ENCODE data around the gene ZNF407.

ZNF407 gene

GRCh38 chr18:74582642-74583041, 15.0 kb upstream of the ZNF407 start:
- no peak for DNase-seq (ENCODE audit: low read depth, low spot score)
- H3K27ac ChIP-seq: no peak overlapping the region

- DNase-seq (ENCODE audit: low read depth, low spot score): no peak
- no peak overlapping the region for H3K27ac ChIP-seq
Observed at GRCh38 chr18:74587441-74587840, 10.2 kb upstream of the ZNF407 start.

GRCh38 chr18:74589021-74589420, 8.6 kb upstream of the ZNF407 start:
- no peak overlapping the region for H3K27ac ChIP-seq
- no peak for DNase-seq (ENCODE audit: low read depth, low spot score)

- DNase-seq (ENCODE audit: low read depth, low spot score): no peak
- no peak overlapping the region for H3K27ac ChIP-seq
Observed at GRCh38 chr18:74589811-74590210, 7.9 kb upstream of the ZNF407 start.

GRCh38 chr18:74590671-74591070, 7.0 kb upstream of the ZNF407 start:
- no peak for DNase-seq (ENCODE audit: low read depth, low spot score)
- H3K27ac ChIP-seq: no peak overlapping the region

- DNase-seq (ENCODE audit: low read depth, low spot score): no peak
- no peak overlapping the region for H3K27ac ChIP-seq
Observed at GRCh38 chr18:74595431-74595830, 2.2 kb upstream of the ZNF407 start.

GRCh38 chr18:74597034-74597661, 522 bp upstream of the ZNF407 start:
- DNase-seq (ENCODE audit: low read depth, low spot score): no peak
- peak overlapping the region; percentile 90 for H3K27ac ChIP-seq

GRCh38 chr18:74598350-74599001, 806 bp downstream of the ZNF407 start:
- peak overlapping the region; percentile 90 for H3K27ac ChIP-seq
- DNase-seq (ENCODE audit: low read depth, low spot score): no peak

- no peak for DNase-seq (ENCODE audit: low read depth, low spot score)
- no peak overlapping the region for H3K27ac ChIP-seq
Observed at GRCh38 chr18:74604361-74604760, 6.7 kb downstream of the ZNF407 start.

GRCh38 chr18:74604774-74605173, 7.1 kb downstream of the ZNF407 start:
- no peak for DNase-seq (ENCODE audit: low read depth, low spot score)
- H3K27ac ChIP-seq: no peak overlapping the region

- DNase-seq (ENCODE audit: low read depth, low spot score): no peak
- no peak overlapping the region for H3K27ac ChIP-seq
Observed at GRCh38 chr18:74608681-74609080, 11.0 kb downstream of the ZNF407 start.

- no peak for DNase-seq (ENCODE audit: low read depth, low spot score)
- H3K27ac ChIP-seq: no peak overlapping the region
Observed at GRCh38 chr18:74609535-74609934, 11.9 kb downstream of the ZNF407 start.

- DNase-seq (ENCODE audit: low read depth, low spot score): no peak
- no peak overlapping the region for H3K27ac ChIP-seq
Observed at GRCh38 chr18:74610051-74610615, 12.5 kb downstream of the ZNF407 start.

- DNase-seq (ENCODE audit: low read depth, low spot score): no peak
- H3K27ac ChIP-seq: no peak overlapping the region
Observed at GRCh38 chr18:74610860-74611259, 13.2 kb downstream of the ZNF407 start.

- no peak for DNase-seq (ENCODE audit: low read depth, low spot score)
- no peak overlapping the region for H3K27ac ChIP-seq
Observed at GRCh38 chr18:74611765-74612164, 14.1 kb downstream of the ZNF407 start.

GRCh38 chr18:74613381-74613780, 15.7 kb downstream of the ZNF407 start:
- H3K27ac ChIP-seq: no peak overlapping the region
- no peak for DNase-seq (ENCODE audit: low read depth, low spot score)

GRCh38 chr18:74616494-74616893, 18.8 kb downstream of the ZNF407 start:
- H3K27ac ChIP-seq: peak overlapping the region; percentile 40

GRCh38 chr18:74617486-74617885, 19.8 kb downstream of the ZNF407 start:
- DNase-seq (ENCODE audit: low read depth, low spot score): no peak
- no peak overlapping the region for H3K27ac ChIP-seq

More at GRCh38 chr18:74616494-74616893, 18.8 kb downstream of the ZNF407 start:
- DNase-seq (ENCODE audit: low read depth, low spot score): no peak

GRCh38 chr18:74622072-74622471, 24.4 kb downstream of the ZNF407 start:
- H3K27ac ChIP-seq: no peak overlapping the region
- DNase-seq (ENCODE audit: low read depth, low spot score): no peak

- DNase-seq (ENCODE audit: low read depth, low spot score): no peak
- no peak overlapping the region for H3K27ac ChIP-seq
Observed at GRCh38 chr18:74623047-74623816, 25.6 kb downstream of the ZNF407 start.

GRCh38 chr18:74624466-74624865, 26.8 kb downstream of the ZNF407 start:
- DNase-seq (ENCODE audit: low read depth, low spot score): no peak
- H3K27ac ChIP-seq: no peak overlapping the region
